SK-N-SH (cell line): Measurements from ENCODE around the gene RPS6KA2. TPM values are rescaled to one million over a fixed set of nuclear protein-coding genes. Genes with fewer than 3 reads are reported as not detected.
A peak's percentile ranks its signal among the peaks of the same experiment; 100 is the strongest.

Experiments
- CTCF ChIA-PET: fragments of 300-600, 350-600 bp; formaldehyde crosslinking; extraction: SDS; loops from one replicate; lab custom pipeline; 2021; lab: Yijun Ruan, JAX
- POLR2A ChIA-PET: fragments of 350-600 bp; sonication (Branson Sonifier 250); formaldehyde crosslinking; extraction: SDS; loops from one replicate; lab custom pipeline; 2020; ENCODE audit warnings: antibody characterized with exemption, inconsistent platforms; lab: Yijun Ruan, JAX
- DNase-seq: peaks from one replicate; pipeline ENCODE4 v3.0.0; 2012
- H2AFZ ChIP-seq: fragments of 200-600 bp; sonication (generic); 2 replicates; pipeline ENCODE4 v1.8.1; 2016; ENCODE audit warnings: antibody characterized with exemption, mild to moderate bottlenecking, low read depth
- H3F3A ChIP-seq: fragments of 200-600 bp; sonication (generic); replicated peaks from 2 replicates; pipeline ENCODE3; 2016; ENCODE audit warnings: antibody characterized with exemption, mild to moderate bottlenecking; ENCODE audit not compliant: insufficient read depth
- H3K27ac ChIP-seq, 2 experiments: fragments of 200-500 bp in 1 of 2; fragments of 200-600 bp in 1 of 2; sonication (Bioruptor generic) in 1 of 2; sonication (generic), shearing (Covaris generic) in 1 of 2; 2 replicates each; pipeline versions ENCODE4 v1.5.1 to v1.6.1; 2014 to 2016; ENCODE audit warnings: low read depth in 2 of 2, inconsistent platforms in 1 of 2, low read length in 1 of 2, mild to moderate bottlenecking in 1 of 2, mixed read lengths in 1 of 2
- H3K27me3 ChIP-seq: fragments of 200-600 bp; sonication (generic), shearing (Covaris generic); 2 replicates; pipeline ENCODE4 v1.6.1; 2016; ENCODE audit warnings: mixed run types; ENCODE audit not compliant: insufficient read depth
- H3K36me3 ChIP-seq, 2 experiments: fragments of 200-500 bp in 1 of 2; fragments of 200-600 bp in 1 of 2; sonication (Bioruptor generic) in 1 of 2; sonication (generic) in 1 of 2; replicated peaks in 1 of 2; 2 replicates each; pipeline versions ENCODE3 to v1.5.1; 2014 to 2016; ENCODE audit warnings: low read length in 1 of 2, mild to moderate bottlenecking in 1 of 2; ENCODE audit not compliant: insufficient read depth in 2 of 2, control insufficient read depth in 1 of 2
- H3K4me1 ChIP-seq, 2 experiments: fragments of 200-500 bp in 1 of 2; fragments of 200-600 bp in 1 of 2; sonication (Bioruptor generic) in 1 of 2; sonication (generic), shearing (Covaris generic) in 1 of 2; 2 replicates each; pipeline versions ENCODE4 v1.5.1 to v1.6.1; 2014 to 2016; ENCODE audit warnings: low read depth in 1 of 2, low read length in 1 of 2, mixed run types in 1 of 2; ENCODE audit not compliant: insufficient read depth in 2 of 2, control insufficient read depth in 1 of 2
- H3K4me2 ChIP-seq: fragments of 200-600 bp; sonication (generic), shearing (Covaris generic); 2 replicates; pipeline ENCODE4 v1.6.1; 2017; ENCODE audit warnings: mixed run types
- H3K4me3 ChIP-seq, 2 experiments: fragments of 200-500 bp in 1 of 2; fragments of 200-600 bp in 1 of 2; sonication (Bioruptor generic) in 1 of 2; sonication (generic), shearing (Covaris generic) in 1 of 2; 2 replicates each; pipeline versions ENCODE4 v1.5.1 to v1.8.1; 2014 to 2016; ENCODE audit warnings: low read depth in 2 of 2, inconsistent platforms in 1 of 2, low read length in 1 of 2, mild to moderate bottlenecking in 1 of 2, mixed read lengths in 1 of 2, moderate library complexity in 1 of 2
- H3K79me2 ChIP-seq: fragments of 200-600 bp; sonication (generic); 2 replicates; pipeline ENCODE4 v1.8.1; 2017; ENCODE audit warnings: mild to moderate bottlenecking; ENCODE audit not compliant: insufficient read depth
- H3K9ac ChIP-seq: fragments of 200-600 bp; sonication (generic); 2 replicates; pipeline ENCODE4 v1.6.1; 2017; ENCODE audit warnings: mixed run types
- H3K9me2 ChIP-seq: fragments of 200-600 bp; sonication (generic); 2 replicates; pipeline ENCODE4 v1.6.1; 2017; ENCODE audit warnings: mixed run types
- H3K9me3 ChIP-seq: fragments of 200-600 bp; sonication (generic); 2 replicates; pipeline ENCODE4 v1.6.1; 2017; ENCODE audit warnings: mixed run types, mild to moderate bottlenecking, moderate library complexity
- H4K20me1 ChIP-seq: fragments of 200-600 bp; sonication (generic); 2 replicates; pipeline ENCODE4 v1.6.1; 2017; ENCODE audit warnings: mild to moderate bottlenecking, mixed run types; ENCODE audit not compliant: insufficient read depth
- CHD2 ChIP-seq: fragments of 150-350 bp; IDR thresholded peaks from 2 replicates; pipeline ENCODE4 v1.6.1; 2018; ENCODE audit warnings: low read length; ENCODE audit not compliant: partially characterized antibody
- EP300 ChIP-seq, 2 experiments: IDR thresholded peaks; 2 replicates each; pipeline versions ENCODE4 v1.4.0 to v1.6.1; 2012; ENCODE audit warnings: borderline replicate concordance in 1 of 2, low read depth in 1 of 2, low read length in 1 of 2
- FOXJ3 ChIP-seq: sonication (generic); formaldehyde crosslinking; IDR thresholded peaks from 2 replicates; pipeline ENCODE4 v1.5.1; 2020; ENCODE audit warnings: mild to moderate bottlenecking, missing genetic modification reagents
- FOXM1 ChIP-seq: IDR thresholded peaks from 2 replicates; pipeline ENCODE4 v1.4.0; 2012; ENCODE audit warnings: low read depth, mild to moderate bottlenecking
- JUND ChIP-seq: IDR thresholded peaks from 2 replicates; pipeline ENCODE4 v1.4.0; 2012
- MXI1 ChIP-seq: IDR thresholded peaks from 2 replicates; pipeline ENCODE4 v1.6.1; 2012; ENCODE audit warnings: mild to moderate bottlenecking, low read depth, low read length, improper control_type of control experiment
- NFIC ChIP-seq: IDR thresholded peaks from 2 replicates; pipeline ENCODE4 v1.4.0; 2012; ENCODE audit warnings: borderline replicate concordance
- NRF1 ChIP-seq: IDR thresholded peaks from 2 replicates; pipeline ENCODE4 v1.6.1; 2012; ENCODE audit warnings: low read depth, mild to moderate bottlenecking, low read length
- RCOR1 ChIP-seq: fragments of 150-350 bp; IDR thresholded peaks from 2 replicates; pipeline ENCODE4 v1.6.1; 2017; ENCODE audit warnings: antibody characterized with exemption, low read length
- RFX5 ChIP-seq: IDR thresholded peaks from 2 replicates; pipeline ENCODE4 v1.6.1; 2012; ENCODE audit warnings: mild to moderate bottlenecking, improper control_type of control experiment, low read length
- SIN3A ChIP-seq: IDR thresholded peaks from 2 replicates; pipeline ENCODE4 v1.6.1; 2012; ENCODE audit warnings: low read depth, mild to moderate bottlenecking, low read length, moderate library complexity, borderline replicate concordance
- TCF12 ChIP-seq: IDR thresholded peaks from 2 replicates; pipeline ENCODE4 v1.4.0; 2012
- TEAD4 ChIP-seq: IDR thresholded peaks from 2 replicates; pipeline ENCODE4 v1.4.0; 2012; ENCODE audit warnings: mild to moderate bottlenecking, borderline replicate concordance; ENCODE audit not compliant: insufficient read depth
- WGBS: methylation state at CpG from one replicate; pipeline ENCODE4 v1.1.6; 2017; ENCODE audit warnings: low lambda C conversion rate; 5-methylcytosine and 5-hydroxymethylcytosine counted together
- polyA plus RNA-seq, 3 experiments: library from polyadenylated mRNA; depleted of rRNA; stranded (reverse); fragments of >200 nt; gene quantifications; 2 replicates each; pipeline ENCODE4 v1.2.3, GENCODE V29; 2012
- TF ChIP-seq, protein P1 (sequence below): fragments of 150-350 bp; IDR thresholded peaks from 2 replicates; pipeline ENCODE4 v1.6.1; 2017; ENCODE audit warnings: antibody characterized with exemption, low read length, low read depth, borderline replicate concordance
- TF ChIP-seq, protein P2 (sequence below): IDR thresholded peaks from 2 replicates; pipeline ENCODE4 v1.4.0; 2012; ENCODE audit warnings: low read depth
- TF ChIP-seq, protein P3 (sequence below): IDR thresholded peaks from 2 replicates; pipeline ENCODE4; 2012

RPS6KA2 gene
- polyA plus RNA-seq, 1 of the 3 experiments (the other 2 are of a cell fraction): 59.5 TPM

DNA sequence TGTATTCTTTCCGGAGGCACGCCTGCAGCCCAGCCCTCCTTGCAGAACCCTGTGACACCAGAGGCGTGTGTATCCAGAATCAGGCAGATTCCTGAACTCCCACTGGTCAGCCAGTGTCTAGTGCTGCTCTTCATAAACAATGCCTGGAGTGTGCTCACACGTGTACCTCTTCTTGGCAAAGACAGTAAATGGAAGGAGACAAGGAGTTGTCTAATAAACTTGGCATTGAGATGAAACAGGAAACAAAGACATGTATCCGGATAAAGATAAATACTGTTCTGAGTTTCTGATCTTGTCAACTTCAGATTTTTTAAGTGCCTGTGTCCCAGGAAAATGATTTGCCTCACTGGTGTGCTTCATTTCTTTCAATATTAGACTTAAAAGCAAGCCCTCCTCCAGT lies 1.7 kb downstream of the RPS6KA2 start:
- POLR2A ChIA-PET: no interaction called here
- Histone ChIP-seq H3K79me2 (peaks cover 59% of the 10 kb centered on the region), H3K4me1 (peaks cover 29 to 50% of the 10 kb centered on the region in 2 experiments), H2AFZ (no peak overlapping the region), H3K4me2 (peak overlapping the region; percentile 97), H3K27ac (peak overlapping the region; percentile 77 to 90; a peak in 3 of 4 replicates), H3F3A (peaks cover 32% of the 10 kb centered on the region), H3K36me3 (no peaks in the 10 kb centered on the region), H3K27me3 (no peaks in the 10 kb centered on the region), H4K20me1 (no peaks in the 10 kb centered on the region; the same call in 1 of the 2 replicates), H3K9me2 (no peaks in the 10 kb centered on the region), H3K9ac (peak overlapping the region; percentile 96), H3K9me3 (no peaks in the 10 kb centered on the region), H3K4me3 (peak overlapping the region; percentile 83 to 97)
- TF ChIP-seq TEAD4 (0 out of 2 replicates have a peak, but pooled peaks have one; percentile 23), MXI1 (peak; percentile 95), SIN3A (peak; percentile 87), NFIC (peak; percentile 77; the same call in 1 of the 2 replicates), NRF1 (no peak), TCF12 (peak; percentile 89), FOXM1 (peak; percentile 37; the same call in 1 of the 2 replicates), CHD2 (no peak), FOXJ3 (CRISPR knock-in tag) (no peak), JUND (peak; percentile 39; the same call in 1 of the 2 replicates), RFX5 (no peak), RCOR1 (peak; percentile 12; the same call in 1 of the 2 replicates), EP300 (IDR thresholded peaks at IDR 0.05; ENCODE audit: borderline replicate concordance in 1 of 2, low read depth in 1 of 2, low read length in 1 of 2) (peak; percentile 56 to 61; a peak in 3 of 4 replicates)
- TF ChIP-seq, protein P1, sequence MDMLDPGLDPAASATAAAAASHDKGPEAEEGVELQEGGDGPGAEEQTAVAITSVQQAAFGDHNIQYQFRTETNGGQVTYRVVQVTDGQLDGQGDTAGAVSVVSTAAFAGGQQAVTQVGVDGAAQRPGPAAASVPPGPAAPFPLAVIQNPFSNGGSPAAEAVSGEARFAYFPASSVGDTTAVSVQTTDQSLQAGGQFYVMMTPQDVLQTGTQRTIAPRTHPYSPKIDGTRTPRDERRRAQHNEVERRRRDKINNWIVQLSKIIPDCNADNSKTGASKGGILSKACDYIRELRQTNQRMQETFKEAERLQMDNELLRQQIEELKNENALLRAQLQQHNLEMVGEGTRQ: no peak
- TF ChIP-seq, protein P2, sequence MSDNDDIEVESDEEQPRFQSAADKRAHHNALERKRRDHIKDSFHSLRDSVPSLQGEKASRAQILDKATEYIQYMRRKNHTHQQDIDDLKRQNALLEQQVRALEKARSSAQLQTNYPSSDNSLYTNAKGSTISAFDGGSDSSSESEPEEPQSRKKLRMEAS: peak; percentile 92
- TF ChIP-seq, protein P3, sequence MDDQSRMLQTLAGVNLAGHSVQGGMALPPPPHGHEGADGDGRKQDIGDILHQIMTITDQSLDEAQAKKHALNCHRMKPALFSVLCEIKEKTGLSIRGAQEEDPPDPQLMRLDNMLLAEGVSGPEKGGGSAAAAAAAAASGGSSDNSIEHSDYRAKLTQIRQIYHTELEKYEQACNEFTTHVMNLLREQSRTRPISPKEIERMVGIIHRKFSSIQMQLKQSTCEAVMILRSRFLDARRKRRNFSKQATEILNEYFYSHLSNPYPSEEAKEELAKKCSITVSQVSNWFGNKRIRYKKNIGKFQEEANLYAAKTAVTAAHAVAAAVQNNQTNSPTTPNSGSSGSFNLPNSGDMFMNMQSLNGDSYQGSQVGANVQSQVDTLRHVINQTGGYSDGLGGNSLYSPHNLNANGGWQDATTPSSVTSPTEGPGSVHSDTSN: peak; percentile 85
- 19% methylated on average over 5 of the region's 5 CpGs for WGBS
- CTCF ChIA-PET: interaction anchor here (1.5 kb wide), 1 partner anchor 225 kb away, joined by 5 read pairs; no protein-coding TSS in a partner anchor
- DNase-seq: peak; percentile 46
